Activated CD8-positive, alpha-beta T cell treated with anti-CD3 and anti-CD28 coated beads for 36 hours (primary cell): ENCODE measurements around the gene VCY1B. TPM values are rescaled to one million over a fixed set of nuclear protein-coding genes. Genes with fewer than 3 reads are reported as not detected.
"Not testable (repeated sequence)": the region's sequence is repeated elsewhere in the genome, so short reads cannot be mapped to it uniquely, and the experiment has no call there.

Source experiments
- ATAC-seq: fragments of 200-7000 bp; cut with Tn5 transposase; one replicate; pipeline ENCODE4 v1.10.0; 2021; ENCODE audit warnings: mild to moderate bottlenecking, moderate library complexity
- CTCF ChIA-PET: fragments of 350-600 bp; sonication (Branson Sonifier 250); formaldehyde crosslinking; loops from one replicate; lab custom pipeline; 2021; ENCODE audit warnings: antibody characterized with exemption; lab: Charles Lee
- POLR2A ChIA-PET: fragments of 350-600 bp; sonication (Branson Sonifier 250); formaldehyde crosslinking; loops from one replicate; lab custom pipeline; 2021; ENCODE audit warnings: antibody characterized with exemption; lab: Charles Lee
- DNase-seq: peaks from one replicate; pipeline ENCODE4 v3.0.0-alpha.2; 2020
- H3K27ac Mint-ChIP-seq: one replicate; pipeline ENCODE4 v1.8.0; 2021; ENCODE audit warnings: mild to moderate bottlenecking, mixed read lengths
- H3K27me3 Mint-ChIP-seq: one replicate; pipeline ENCODE4 v1.8.0; 2021; ENCODE audit warnings: mixed read lengths
- H3K36me3 Mint-ChIP-seq: one replicate; pipeline ENCODE4 v1.8.0; 2021; ENCODE audit warnings: low read depth, mixed read lengths
- H3K4me1 Mint-ChIP-seq: one replicate; pipeline ENCODE4 v1.8.0; 2021; ENCODE audit warnings: low read depth, mixed read lengths
- H3K4me3 Mint-ChIP-seq: one replicate; pipeline ENCODE4 v1.8.0; 2021; ENCODE audit warnings: mild to moderate bottlenecking, moderate library complexity, mixed read lengths
- H3K9me3 Mint-ChIP-seq: one replicate; pipeline ENCODE4 v1.8.0; 2021; ENCODE audit warnings: mixed read lengths
- intact Hi-C: fragments of 100-400 bp; cut with micrococcal nuclease; formaldehyde crosslinking; loops from one replicate; pipeline ENCODE4 v1.10.0; 2022
- total RNA-seq, 2 experiments: library from RNA; stranded (reverse); gene quantifications; one replicate each; pipeline ENCODE4 v1.2.3, GENCODE V29; 2021
- TF ChIP-seq, protein P1 (sequence below): fragments of 200-600 bp; IDR thresholded peaks from one replicate; pipeline ENCODE4 v1.8.0; 2022; ENCODE audit warnings: antibody characterized with exemption, mild to moderate bottlenecking

The VCY1B gene
- not detected for total RNA-seq

DNA sequence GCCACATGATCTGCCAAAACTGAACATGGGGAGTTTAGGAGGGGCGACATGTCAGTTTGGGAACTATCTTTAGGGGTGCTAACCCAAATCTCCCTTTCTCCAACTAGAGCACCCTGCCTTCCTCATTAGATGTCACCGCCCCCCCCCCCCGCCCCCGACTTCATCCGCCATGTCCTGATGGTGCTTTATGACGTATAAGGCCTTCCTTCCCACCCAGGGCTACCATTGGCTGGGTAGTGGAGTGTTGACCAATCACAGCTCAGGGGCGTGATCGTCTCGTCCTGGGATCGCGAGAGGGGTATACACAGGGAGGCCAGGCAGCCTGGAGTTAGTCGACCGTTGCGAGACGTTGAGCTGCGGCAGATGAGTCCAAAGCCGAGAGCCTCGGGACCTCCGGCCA lies at the start of gene VCY1B:
VCY1B (plus strand) TSS at position 301 of the 400 bp plus-strand sequence; CDS start at position 364, 63 bp downstream.
- CTCF ChIA-PET, H3K4me3 Mint-ChIP-seq: not testable (repeated sequence)

DNA sequence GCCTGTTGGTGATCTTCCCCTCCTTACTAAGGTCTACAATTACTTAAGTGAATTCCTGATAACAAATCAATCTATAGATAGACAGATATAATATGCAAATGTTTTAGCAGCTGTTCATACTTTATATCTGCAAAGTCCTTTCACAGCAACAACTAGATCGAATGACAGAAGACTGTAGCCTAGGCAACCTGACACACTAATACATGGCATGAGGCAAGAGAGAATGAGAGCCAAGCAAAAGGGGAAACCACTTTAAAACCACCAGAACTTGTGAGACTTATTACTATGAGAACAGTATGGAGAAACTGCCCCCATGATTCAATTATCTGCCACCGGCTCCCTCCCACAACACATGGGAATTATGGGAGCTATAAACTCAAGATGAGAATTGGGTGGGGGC lies 44.1 kb upstream of the VCY1B start:
- H3K9me3 Mint-ChIP-seq, CTCF ChIA-PET, POLR2A ChIA-PET, intact Hi-C loops, H3K4me3 Mint-ChIP-seq, H3K27ac Mint-ChIP-seq, H3K36me3 Mint-ChIP-seq, ATAC-seq, H3K4me1 Mint-ChIP-seq, DNase-seq, H3K27me3 Mint-ChIP-seq: not testable (repeated sequence)

More for the DNA sequence above, at the start of gene VCY1B:
- ATAC-seq, POLR2A ChIA-PET, DNase-seq, intact Hi-C loops, H3K4me1 Mint-ChIP-seq, H3K9me3 Mint-ChIP-seq, H3K27me3 Mint-ChIP-seq, H3K27ac Mint-ChIP-seq, H3K36me3 Mint-ChIP-seq: not testable (repeated sequence)

DNA sequence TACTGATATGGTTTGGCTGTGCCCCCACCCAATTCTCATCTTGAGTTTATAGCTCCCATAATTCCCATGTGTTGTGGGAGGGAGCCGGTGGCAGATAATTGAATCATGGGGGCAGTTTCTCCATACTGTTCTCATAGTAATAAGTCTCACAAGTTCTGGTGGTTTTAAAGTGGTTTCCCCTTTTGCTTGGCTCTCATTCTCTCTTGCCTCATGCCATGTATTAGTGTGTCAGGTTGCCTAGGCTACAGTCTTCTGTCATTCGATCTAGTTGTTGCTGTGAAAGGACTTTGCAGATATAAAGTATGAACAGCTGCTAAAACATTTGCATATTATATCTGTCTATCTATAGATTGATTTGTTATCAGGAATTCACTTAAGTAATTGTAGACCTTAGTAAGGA lies 25.6 kb upstream of the VCY1B start:
- H3K36me3 Mint-ChIP-seq, POLR2A ChIA-PET, ATAC-seq: not testable (repeated sequence)

DNA sequence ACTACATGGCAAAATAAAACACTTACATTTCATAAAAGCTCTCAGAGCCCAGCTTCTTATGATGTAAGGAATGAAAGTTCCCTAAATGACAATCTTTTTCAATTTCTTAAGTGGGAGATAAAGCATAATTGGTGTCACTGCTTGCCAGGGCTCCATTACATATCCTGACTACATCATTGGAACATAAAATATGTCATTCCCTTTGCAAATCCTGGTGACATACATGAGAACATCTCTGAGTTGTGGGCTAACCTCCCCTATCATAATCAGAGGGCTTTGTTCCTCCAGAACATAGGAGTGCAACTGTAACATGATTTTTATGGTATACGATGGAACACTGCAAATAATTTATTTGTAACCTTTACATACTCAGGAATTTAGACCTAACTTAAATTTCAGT lies 29.9 kb downstream of the VCY1B start:
- ATAC-seq (no peak), DNase-seq (no peak)
- Mint-ChIP-seq H3K4me1 (no peaks in the 10 kb centered on the region), H3K36me3 (no peaks in the 10 kb centered on the region), H3K27me3 (no peaks in the 10 kb centered on the region), H3K4me3 (no peak overlapping the region), H3K9me3 (no peaks in the 10 kb centered on the region), H3K27ac (no peak overlapping the region)
- intact Hi-C loops, result no loop called here
- POLR2A ChIA-PET, result no interaction called here
- TF ChIP-seq, protein P1, sequence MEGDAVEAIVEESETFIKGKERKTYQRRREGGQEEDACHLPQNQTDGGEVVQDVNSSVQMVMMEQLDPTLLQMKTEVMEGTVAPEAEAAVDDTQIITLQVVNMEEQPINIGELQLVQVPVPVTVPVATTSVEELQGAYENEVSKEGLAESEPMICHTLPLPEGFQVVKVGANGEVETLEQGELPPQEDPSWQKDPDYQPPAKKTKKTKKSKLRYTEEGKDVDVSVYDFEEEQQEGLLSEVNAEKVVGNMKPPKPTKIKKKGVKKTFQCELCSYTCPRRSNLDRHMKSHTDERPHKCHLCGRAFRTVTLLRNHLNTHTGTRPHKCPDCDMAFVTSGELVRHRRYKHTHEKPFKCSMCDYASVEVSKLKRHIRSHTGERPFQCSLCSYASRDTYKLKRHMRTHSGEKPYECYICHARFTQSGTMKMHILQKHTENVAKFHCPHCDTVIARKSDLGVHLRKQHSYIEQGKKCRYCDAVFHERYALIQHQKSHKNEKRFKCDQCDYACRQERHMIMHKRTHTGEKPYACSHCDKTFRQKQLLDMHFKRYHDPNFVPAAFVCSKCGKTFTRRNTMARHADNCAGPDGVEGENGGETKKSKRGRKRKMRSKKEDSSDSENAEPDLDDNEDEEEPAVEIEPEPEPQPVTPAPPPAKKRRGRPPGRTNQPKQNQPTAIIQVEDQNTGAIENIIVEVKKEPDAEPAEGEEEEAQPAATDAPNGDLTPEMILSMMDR, result no peak
- CTCF ChIA-PET, result no interaction called here

More for the DNA sequence above, 25.6 kb upstream of the VCY1B start:
- H3K4me1 Mint-ChIP-seq, H3K4me3 Mint-ChIP-seq, intact Hi-C loops, CTCF ChIA-PET, H3K27ac Mint-ChIP-seq, H3K9me3 Mint-ChIP-seq, H3K27me3 Mint-ChIP-seq, DNase-seq: not testable (repeated sequence)

Other genes starting within 250 kb of the VCY1B start
- gene VCY, start 69.8 kb upstream of the VCY1B start, total RNA-seq, result not detected